GM21723 (cell line): ENCODE measurements around the gene TJP2.

ENCODE experiments used
- ATAC-seq: cut with Tn5 transposase; IDR thresholded peaks from one replicate; pipeline ENCODE4 v1.9.1; 2021; ENCODE audit warnings: mild to moderate bottlenecking, moderate library complexity; ENCODE audit not compliant: unreplicated experiment

TJP2 gene

GRCh38 chr9:69222970-69223369 is 48.9 kb downstream of the TJP2 start:
- no peak for ATAC-seq

DNA sequence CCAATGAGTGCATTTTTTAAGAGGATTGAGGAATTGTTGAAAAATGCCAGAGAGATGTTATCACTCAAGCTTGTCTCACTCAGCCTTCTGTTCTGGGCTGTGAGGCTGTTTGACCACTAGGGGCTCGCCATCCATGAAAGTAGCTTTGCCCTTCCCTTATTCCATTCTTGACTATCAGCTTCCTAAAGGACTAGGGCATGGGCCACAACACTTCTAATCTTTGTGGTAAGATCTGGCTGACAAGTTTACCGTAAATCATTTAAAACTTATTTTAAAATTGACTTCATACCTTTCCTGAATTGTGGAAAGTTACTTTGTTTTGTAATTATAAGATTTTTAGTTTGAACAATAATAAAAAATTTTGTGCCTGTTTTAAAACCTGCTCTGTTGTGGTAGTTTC is 49.5 kb downstream of the TJP2 start:
- ATAC-seq = no peak

DNA sequence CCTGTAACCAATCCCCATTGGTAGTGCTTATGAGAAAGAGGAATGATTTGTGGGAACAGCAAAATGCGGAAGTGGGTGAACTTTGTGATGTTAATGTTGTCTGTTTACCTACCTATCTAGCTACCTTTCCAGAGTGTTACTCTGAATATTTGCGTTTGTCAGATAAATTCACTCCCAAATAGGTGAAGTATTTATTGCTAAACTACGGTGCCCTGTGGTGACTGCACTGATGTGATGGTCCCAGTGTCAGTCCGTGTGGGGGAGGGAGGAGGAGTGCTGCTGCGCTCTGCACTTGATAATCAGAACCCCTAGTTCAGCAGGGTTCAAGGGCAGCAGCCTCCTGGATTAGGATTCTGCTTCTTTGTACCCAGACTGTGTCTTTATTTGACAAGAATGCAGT is 55.3 kb downstream of the TJP2 start:
- no peak for ATAC-seq

GRCh38 chr9:69232135-69232534 is 58.1 kb downstream of the TJP2 start:
- no peak for ATAC-seq

DNA sequence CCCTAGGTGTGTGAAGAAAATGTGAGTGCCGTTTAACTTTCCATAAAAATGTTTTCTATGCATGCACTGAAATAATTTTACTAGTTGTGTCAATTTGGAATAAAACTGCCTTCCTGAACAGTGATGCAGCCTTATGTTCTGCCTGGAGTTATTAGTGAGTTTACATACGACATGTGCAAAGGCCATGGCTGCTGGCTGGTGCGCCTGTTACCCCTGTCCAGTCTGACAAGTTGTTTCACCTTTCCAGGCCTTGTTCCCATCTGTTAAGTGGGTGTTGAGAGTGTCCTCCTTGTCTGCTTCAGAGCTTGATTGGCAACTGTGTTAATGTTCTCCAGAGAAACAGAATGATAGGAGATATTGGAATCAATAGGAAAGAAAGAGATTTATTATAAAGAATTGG is 60.6 kb downstream of the TJP2 start:
- no peak for ATAC-seq

GRCh38 chr9:69236188-69236587 is 62.1 kb downstream of the TJP2 start:
- no peak for ATAC-seq

- no peak for ATAC-seq
Observed at GRCh38 chr9:69237702-69238295, 63.7 kb downstream of the TJP2 start.

- no peak for ATAC-seq
Observed at GRCh38 chr9:69243116-69243515, 69.0 kb downstream of the TJP2 start.

GRCh38 chr9:69246629-69247028 is 72.6 kb downstream of the TJP2 start:
- ATAC-seq = no peak

GRCh38 chr9:69248005-69248404 is 73.9 kb downstream of the TJP2 start:
- ATAC-seq = no peak

GRCh38 chr9:69249337-69249736 is 75.3 kb downstream of the TJP2 start:
- no peak for ATAC-seq

- ATAC-seq = no peak
Observed at GRCh38 chr9:69250681-69251080, 76.6 kb downstream of the TJP2 start.

DNA sequence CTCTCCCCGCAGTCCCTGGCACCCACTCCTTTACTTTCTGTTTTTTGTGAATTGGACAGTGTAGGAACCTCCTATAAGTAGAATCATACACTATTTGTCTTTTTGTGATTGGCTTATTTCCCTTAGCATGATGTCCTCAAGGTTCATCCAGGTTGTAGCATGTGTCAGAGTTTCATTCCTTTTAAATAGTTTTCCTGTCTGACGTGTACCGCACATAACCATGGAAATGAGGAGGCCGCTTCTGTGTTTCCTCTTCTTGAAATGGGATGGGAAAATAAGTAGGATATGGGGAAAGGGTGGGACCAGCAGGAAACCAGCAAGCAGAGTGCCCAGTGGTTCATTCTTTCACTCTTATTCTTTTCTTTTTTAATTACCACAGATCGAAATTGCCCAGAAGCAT is 78.4 kb downstream of the TJP2 start:
- no peak for ATAC-seq

DNA sequence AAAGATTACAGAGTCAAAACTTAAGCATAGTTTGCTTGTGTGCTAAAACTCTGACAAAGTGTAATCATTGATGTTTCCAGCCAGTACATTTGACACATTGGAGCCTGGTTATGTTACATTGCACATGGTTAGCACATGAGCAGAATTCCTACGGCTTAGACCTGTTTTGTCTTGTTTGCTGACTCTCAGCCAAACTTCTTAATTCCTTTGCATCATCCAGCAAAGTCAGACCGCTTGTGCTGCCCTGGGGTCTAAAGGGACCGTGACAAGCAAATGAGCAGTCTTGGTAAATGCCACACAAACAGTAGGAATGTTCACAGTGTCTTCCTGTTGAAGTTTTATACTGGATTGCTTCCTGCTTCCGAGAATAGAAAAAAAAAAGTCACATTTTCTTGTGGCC is 79.0 kb downstream of the TJP2 start:
- no peak for ATAC-seq

- no peak for ATAC-seq
Observed at GRCh38 chr9:69254223-69254622, 80.1 kb downstream of the TJP2 start.

- ATAC-seq = no peak
Observed at GRCh38 chr9:69255591-69255990, 81.5 kb downstream of the TJP2 start.

DNA sequence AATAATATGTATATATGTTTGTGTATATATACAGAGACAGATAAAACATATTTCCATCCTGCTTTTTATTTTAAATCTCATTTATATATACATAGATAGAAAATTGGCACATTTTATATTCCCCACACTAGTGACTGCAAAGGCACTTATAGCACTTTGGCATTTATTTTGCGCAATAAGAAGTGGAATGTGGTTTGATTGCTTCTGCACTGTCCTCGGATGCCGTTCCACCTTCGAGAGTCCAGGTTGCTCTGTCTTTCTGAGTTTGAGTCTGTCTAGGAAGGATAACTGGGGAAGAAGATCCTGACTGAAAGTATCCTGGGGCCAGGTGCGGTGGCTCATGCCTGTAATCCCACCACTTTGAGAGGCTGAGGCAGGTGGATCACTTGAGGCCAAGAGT is 84.5 kb downstream of the TJP2 start:
- no peak for ATAC-seq

DNA sequence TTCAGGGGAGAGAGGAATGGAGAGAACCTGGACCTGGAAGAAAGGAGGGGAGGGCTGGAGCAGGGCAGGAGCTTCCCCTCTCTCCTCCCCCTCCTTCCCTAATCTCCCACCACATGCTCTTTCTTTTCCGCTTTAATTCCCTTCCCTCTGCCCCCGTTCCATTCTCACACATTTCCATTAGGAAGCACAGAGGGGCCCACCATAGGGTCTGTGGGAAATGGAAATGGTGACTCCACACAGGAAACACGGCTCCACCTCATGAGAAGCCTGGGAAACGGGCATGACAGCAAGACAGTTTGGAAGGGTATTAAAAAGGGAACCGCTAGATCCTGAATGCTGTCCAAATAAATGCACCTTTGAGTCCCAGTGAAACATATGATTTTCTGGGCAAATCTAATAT is 86.1 kb downstream of the TJP2 start:
- no peak for ATAC-seq

DNA sequence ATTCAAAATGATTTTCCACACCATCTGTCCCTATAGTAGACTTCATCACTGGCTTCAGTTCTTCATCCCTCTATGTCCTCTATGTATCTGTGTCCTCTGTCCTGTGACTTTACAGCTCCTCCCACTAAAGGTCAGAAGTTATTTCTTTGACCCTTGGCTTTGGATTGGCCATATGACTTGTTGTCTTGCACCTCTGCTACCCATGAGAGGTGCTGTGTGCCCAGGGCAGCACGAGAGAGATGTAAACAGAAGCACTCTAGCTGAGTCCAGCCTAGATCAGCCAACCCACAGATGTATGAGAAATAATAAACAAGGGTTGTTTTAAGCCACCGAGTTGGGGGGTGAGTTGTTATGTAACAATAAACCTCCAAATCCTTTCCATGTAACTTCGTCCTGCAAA is 87.6 kb downstream of the TJP2 start:
- ATAC-seq = no peak

- ATAC-seq = no peak
Observed at GRCh38 chr9:69264526-69264925, 90.4 kb downstream of the TJP2 start.

DNA sequence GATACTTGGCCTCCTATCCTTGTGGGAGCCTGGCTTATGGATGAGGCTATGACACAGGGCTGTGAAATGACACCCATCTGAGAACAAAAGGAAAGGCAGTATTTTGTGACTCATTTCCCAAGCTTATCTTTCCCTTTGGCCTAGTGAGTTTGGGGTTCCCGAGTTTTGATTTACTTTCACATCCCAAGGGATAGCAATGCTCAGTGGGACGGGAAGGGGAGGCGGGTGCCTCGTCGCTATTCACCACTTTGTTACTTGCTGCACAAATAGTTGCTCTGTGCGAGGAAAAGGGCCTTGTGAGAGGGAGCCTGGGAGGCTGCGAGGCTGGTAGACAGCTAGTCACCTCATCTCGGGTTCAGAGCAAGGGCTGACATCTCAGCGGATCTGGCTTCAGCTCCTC is 91.8 kb downstream of the TJP2 start:
- ATAC-seq = no peak

DNA sequence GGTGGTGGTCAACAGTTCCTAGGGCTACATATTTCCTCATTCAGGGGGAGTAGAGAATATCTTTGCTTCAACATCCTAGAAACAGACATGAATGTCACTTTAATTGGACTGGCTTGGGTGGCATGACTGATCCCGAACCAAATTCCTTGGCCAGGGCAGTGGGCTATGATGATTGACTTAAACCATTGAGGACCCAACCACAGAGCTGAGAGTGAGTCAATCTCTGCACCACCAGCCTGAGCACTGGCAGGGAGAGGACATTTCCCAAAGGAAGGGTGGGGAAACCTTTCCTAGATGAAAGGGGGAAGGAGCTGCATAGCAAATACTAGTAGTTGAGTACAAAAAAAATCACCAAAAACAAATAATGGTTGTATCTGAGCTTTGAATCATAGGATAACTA is 98.1 kb downstream of the TJP2 start:
- ATAC-seq = no peak

DNA sequence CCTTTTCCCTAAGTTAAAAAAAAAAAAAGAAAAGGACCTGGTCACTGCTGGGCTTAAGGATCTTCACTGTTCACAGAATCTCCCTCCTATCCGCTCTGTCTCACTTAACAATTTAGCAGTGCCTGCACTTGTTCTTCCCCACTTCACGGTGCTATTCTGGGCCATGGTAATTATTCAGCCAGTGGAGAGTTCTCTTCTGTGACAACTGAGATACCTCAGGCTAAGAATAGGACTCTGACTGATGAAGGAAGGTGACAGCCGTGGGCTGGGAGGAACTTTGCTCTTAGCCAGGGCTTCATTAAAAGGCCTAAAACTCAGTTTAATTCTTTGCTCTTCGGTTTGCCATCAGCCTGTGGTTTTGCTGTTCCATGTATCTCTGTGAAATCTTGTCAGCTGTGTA is 99.1 kb downstream of the TJP2 start:
- ATAC-seq = no peak

- no peak for ATAC-seq
Observed at GRCh38 chr9:69276775-69277174, 102.7 kb downstream of the TJP2 start.
